DMS53 treated with DMSO at 0.1 percent for 48 hours (cell line): ENCODE results near the gene LAMB3.
A peak's percentile ranks its signal among the peaks of the same experiment; 100 is the strongest.

Experiments used
- DNase-seq: peaks from one replicate; lab custom pipeline; 2025; ENCODE audit not compliant: unreplicated experiment; lab: John Stamatoyannopoulos, UW

The LAMB3 gene

GRCh38 chr1:209634005-209634737 is 18.1 kb downstream of the LAMB3 start:
- DNase-seq = no peak

GRCh38 chr1:209633335-209633997 is 18.8 kb downstream of the LAMB3 start:
- DNase-seq = no peak

GRCh38 chr1:209630383-209631225 is 21.6 kb downstream of the LAMB3 start:
- no peak for DNase-seq

GRCh38 chr1:209629621-209630382 is 22.4 kb downstream of the LAMB3 start:
- DNase-seq = no peak

GRCh38 chr1:209628618-209629299 is 23.5 kb downstream of the LAMB3 start:
- no peak for DNase-seq

- DNase-seq = peak; percentile 32
Observed at GRCh38 chr1:209627732-209628196, 24.5 kb downstream of the LAMB3 start.

- no peak for DNase-seq
Observed at GRCh38 chr1:209627027-209627731, 25.0 kb downstream of the LAMB3 start.

GRCh38 chr1:209626346-209627026 is 25.7 kb downstream of the LAMB3 start:
- no peak for DNase-seq

GRCh38 chr1:209625791-209626285 is 26.4 kb downstream of the LAMB3 start:
- no peak for DNase-seq

GRCh38 chr1:209624558-209625549 is 27.4 kb downstream of the LAMB3 start:
- DNase-seq = no peak

- no peak for DNase-seq
Observed at GRCh38 chr1:209622841-209623829, 29.1 kb downstream of the LAMB3 start.

GRCh38 chr1:209621741-209622655 is 30.2 kb downstream of the LAMB3 start:
- no peak for DNase-seq

GRCh38 chr1:209621286-209621685 is 30.9 kb downstream of the LAMB3 start:
- DNase-seq = no peak

GRCh38 chr1:209620487-209620884 is 31.7 kb downstream of the LAMB3 start:
- no peak for DNase-seq

GRCh38 chr1:209619696-209620486 is 32.3 kb downstream of the LAMB3 start:
- no peak for DNase-seq
